CD4-positive, alpha-beta memory T cell (primary cell): ENCODE results near the gene RCBTB1. TPM values are rescaled to one million over a fixed set of nuclear protein-coding genes. Genes with fewer than 3 reads are reported as not detected.
"Not testable (repeated sequence)": the region's sequence is repeated elsewhere in the genome, so short reads cannot be mapped to it uniquely, and the experiment has no call there.

Experiments
- CTCF ChIA-PET: fragments of 350-600 bp; sonication (Branson Sonifier 250); formaldehyde crosslinking; loops from one replicate; lab custom pipeline; 2021; ENCODE audit warnings: inconsistent platforms; ENCODE audit not compliant: partially characterized antibody; lab: Charles Lee
- POLR2A ChIA-PET: fragments of 350-600 bp; sonication (Branson Sonifier 250); formaldehyde crosslinking; loops from one replicate; lab custom pipeline; 2021; ENCODE audit not compliant: partially characterized antibody; lab: Charles Lee
- DNase-seq, 5 donors: peaks; one replicate each; pipeline versions ENCODE4 v3.0.0 to v3.0.0-alpha.2; 2020 to 2022; ENCODE audit warnings: mixed read lengths in 1 of 5
- H3K27ac ChIP-seq: one replicate; pipeline ENCODE4 v1.7.0; 2013; ENCODE audit warnings: low read depth, low read length
- H3K27me3 ChIP-seq: 2 replicates; pipeline ENCODE4 v1.7.0; 2013; ENCODE audit warnings: mild to moderate bottlenecking, low read length, moderate library complexity; ENCODE audit not compliant: insufficient read depth
- H3K36me3 ChIP-seq: 2 replicates; pipeline ENCODE4 v1.7.0; 2013; ENCODE audit warnings: mild to moderate bottlenecking, low read length, moderate library complexity; ENCODE audit not compliant: insufficient read depth
- H3K4me1 ChIP-seq: 2 replicates; pipeline ENCODE4 v1.7.0; 2013; ENCODE audit warnings: mild to moderate bottlenecking, low read length, moderate library complexity; ENCODE audit not compliant: insufficient read depth
- H3K4me3 ChIP-seq, 2 donors: one replicate each; pipeline ENCODE4 v1.7.0; 2013; ENCODE audit warnings: low read length in 2 of 2, mild to moderate bottlenecking in 1 of 2
- H3K9me3 ChIP-seq, 2 donors: one replicate each; pipeline ENCODE4 v1.7.0; 2013; ENCODE audit warnings: low read length in 2 of 2, control low read depth in 1 of 2; ENCODE audit not compliant: control insufficient read depth in 1 of 2
- H3K27ac Mint-ChIP-seq, 7 donors: one replicate each; pipeline ENCODE4 v1.8.0; 2020 to 2021; ENCODE audit warnings: mixed read lengths in 7 of 7, mild to moderate bottlenecking in 6 of 7, inconsistent platforms in 3 of 7, moderate library complexity in 3 of 7
- H3K27me3 Mint-ChIP-seq, 2 donors: one replicate each; pipeline ENCODE4 v1.8.0; 2020 to 2021; ENCODE audit warnings: mixed read lengths in 2 of 2
- H3K36me3 Mint-ChIP-seq, 2 donors: one replicate each; pipeline ENCODE4 v1.8.0; 2020 to 2021; ENCODE audit warnings: mixed read lengths in 2 of 2, inconsistent platforms in 1 of 2, mild to moderate bottlenecking in 1 of 2
- H3K4me1 Mint-ChIP-seq, 4 donors: one replicate each; pipeline ENCODE4 v1.8.0; 2020 to 2021; ENCODE audit warnings: mixed read lengths in 4 of 4, mild to moderate bottlenecking in 1 of 4
- H3K4me3 Mint-ChIP-seq, 8 donors: one replicate each; pipeline ENCODE4 v1.8.0; 2020 to 2021; ENCODE audit warnings: mixed read lengths in 8 of 8, mild to moderate bottlenecking in 7 of 8, moderate library complexity in 6 of 8, inconsistent platforms in 3 of 8
- H3K9me3 Mint-ChIP-seq, 8 donors: one replicate each; pipeline ENCODE4 v1.8.0; 2020 to 2021; ENCODE audit warnings: mixed read lengths in 8 of 8, mild to moderate bottlenecking in 5 of 8, inconsistent platforms in 3 of 8, moderate library complexity in 1 of 8
- intact Hi-C: fragments of 100-400 bp; cut with micrococcal nuclease; formaldehyde crosslinking; loops from one replicate; pipeline ENCODE4 v1.15.1; 2023
- polyA plus RNA-seq, 2 donors: library from polyadenylated mRNA; unstranded; fragments of 300-500 nt; fragmentation: Illumina TruSeq; gene quantifications; one replicate each; pipeline ENCODE4 v1.2.3, GENCODE V29; 2021
- total RNA-seq, 2 experiments: library from RNA; stranded (reverse); gene quantifications; one replicate each; pipeline ENCODE4 v1.2.3, GENCODE V29; 2021

Gene RCBTB1
- total and polyA plus RNA-seq, 4 experiments from 2014 or later, result 11.2 to 21.3 (median 17.4) TPM

GRCh38 chr13:49590714-49591113 is 5.4 kb upstream of the RCBTB1 start:
- POLR2A ChIA-PET, H3K36me3 Mint-ChIP-seq, H3K27me3 Mint-ChIP-seq, H3K27me3 ChIP-seq, H3K36me3 ChIP-seq, DNase-seq, H3K9me3 Mint-ChIP-seq, H3K4me1 ChIP-seq, intact Hi-C loops, H3K4me3 ChIP-seq, H3K27ac ChIP-seq, H3K4me3 Mint-ChIP-seq, H3K27ac Mint-ChIP-seq, H3K9me3 ChIP-seq: not testable (repeated sequence)
- H3K4me1 Mint-ChIP-seq, result peaks cover 0 to 13% (median 10%) of the 10 kb centered on the region in 4 donors
- CTCF ChIA-PET, result interaction anchor here (0.6 to 1.6 kb wide), 3 partner anchors 11 to 54 kb away, joined by 3 to 5 read pairs (median 3); no protein-coding TSS in a partner anchor

- H3K4me3 Mint-ChIP-seq, result peak overlapping the region in 1 of 8 donors; percentile 89
- H3K4me1 Mint-ChIP-seq, result peaks cover 6 to 39% (median 30%) of the 10 kb centered on the region in 4 donors
- ChIA-PET POLR2A (interaction anchor here (0.9 kb wide), 1 partner anchor 92 kb away, joined by 3 read pairs; no protein-coding TSS in a partner anchor), CTCF (no interaction called here)
- peak overlapping the region in 2 of 7 donors; percentile 0 to 75 for H3K27ac Mint-ChIP-seq
- H3K9me3 ChIP-seq, result no peaks in the 10 kb centered on the region
- H3K9me3 Mint-ChIP-seq, result no peaks in the 10 kb centered on the region
- intact Hi-C loops, result loop anchor here (5.0 kb wide), 3 partner anchors 50 to 340 kb away; partner anchors contain the start of gene CDADC1
- no peak overlapping the region for H3K27ac ChIP-seq
- H3K36me3 Mint-ChIP-seq, result peaks cover 0 to 4% of the 10 kb centered on the region in 2 donors
- H3K36me3 ChIP-seq, result no peaks in the 10 kb centered on the region
- peaks cover 21% of the 10 kb centered on the region for H3K4me1 ChIP-seq
- H3K27me3 ChIP-seq, result no peaks in the 10 kb centered on the region
- no peak for DNase-seq
- H3K4me3 ChIP-seq, result no peak overlapping the region
- no peaks in the 10 kb centered on the region for H3K27me3 Mint-ChIP-seq
Measured at GRCh38 chr13:49587311-49587847, 2.0 kb upstream of the RCBTB1 start.

GRCh38 chr13:49586717-49587116 is 1.4 kb upstream of the RCBTB1 start:
- intact Hi-C loops, result loop anchor here (5.0 kb wide), 3 partner anchors 49 to 339 kb away; partner anchors contain the start of gene CDADC1
- peak overlapping the region; percentile 87 to 91 (median 89) for H3K4me3 Mint-ChIP-seq

GRCh38 chr13:49584771-49585182 is 581 bp downstream of the RCBTB1 start:
- H3K36me3 Mint-ChIP-seq, result peaks cover 10 to 26% of the 10 kb centered on the region in 2 donors
- ChIA-PET POLR2A (interaction anchor here (0.7 to 2.7 kb wide), 13 partner anchors 15 to 931 kb away, joined by 3 to 37 read pairs (median 5); partner anchors contain the start of genes CAB39L, CDADC1, CYSLTR2 and KPNA3), CTCF (interaction anchor here (1.0 to 3.2 kb wide), 2 partner anchors 22 to 25 kb away, joined by 3 to 14 read pairs; no protein-coding TSS in a partner anchor)
- peak in 3 of 5 donors; percentile 7 to 14 (median 10) for DNase-seq
- peaks cover 21% of the 10 kb centered on the region for H3K4me1 ChIP-seq
- peaks cover 12% of the 10 kb centered on the region for H3K36me3 ChIP-seq
- H3K9me3 Mint-ChIP-seq, result no peaks in the 10 kb centered on the region
- H3K27me3 ChIP-seq, result no peaks in the 10 kb centered on the region
- peak overlapping the region; percentile 80 to 96 (median 88) for H3K27ac Mint-ChIP-seq
- no peaks in the 10 kb centered on the region for H3K27me3 Mint-ChIP-seq
- intact Hi-C loops, result loop anchor here (1.0 to 5.0 kb wide), 6 partner anchors 47 to 337 kb away; partner anchors contain the start of genes CAB39L, CDADC1, PHF11 and SETDB2
- H3K9me3 ChIP-seq, result no peaks in the 10 kb centered on the region
- H3K4me3 Mint-ChIP-seq, result peak overlapping the region; percentile 88 to 99 (median 96)
- peak overlapping the region; percentile 64 to 76 for H3K4me3 ChIP-seq
- H3K27ac ChIP-seq, result peak overlapping the region; percentile 82
- H3K4me1 Mint-ChIP-seq, result peaks cover 15 to 55% (median 42%) of the 10 kb centered on the region in 4 donors

More at GRCh38 chr13:49586717-49587116, 1.4 kb upstream of the RCBTB1 start:
- H3K9me3 Mint-ChIP-seq, result no peaks in the 10 kb centered on the region
- Histone ChIP-seq H3K9me3 (no peaks in the 10 kb centered on the region), H3K27ac (no peak overlapping the region), H3K4me3 (no peak overlapping the region), H3K27me3 (no peaks in the 10 kb centered on the region), H3K36me3 (no peaks in the 10 kb centered on the region), H3K4me1 (peaks cover 21% of the 10 kb centered on the region)
- H3K4me1 Mint-ChIP-seq, result peaks cover 8 to 42% (median 33%) of the 10 kb centered on the region in 4 donors
- ChIA-PET CTCF (interaction anchor here (3.2 kb wide), 1 partner anchor 21 kb away, joined by 14 read pairs; no protein-coding TSS in a partner anchor), POLR2A (interaction anchor here (2.3 to 2.7 kb wide), 3 partner anchors 47 to 142 kb away, joined by 11 to 37 read pairs (median 16); partner anchors contain the start of genes CAB39L, PHF11 and SETDB2)
- peak overlapping the region; percentile 43 to 91 (median 79) for H3K27ac Mint-ChIP-seq
- no peaks in the 10 kb centered on the region for H3K27me3 Mint-ChIP-seq
- DNase-seq, result no peak
- H3K36me3 Mint-ChIP-seq, result peaks cover under 1 to 7% of the 10 kb centered on the region in 2 donors

GRCh38 chr13:49580980-49581680 is 4.2 kb downstream of the RCBTB1 start:
- POLR2A ChIA-PET, result no interaction called here
- intact Hi-C loops, result no loop called here

GRCh38 chr13:49579501-49579900 is 5.9 kb downstream of the RCBTB1 start:
- Mint-ChIP-seq H3K27ac (no peak overlapping the region), H3K27me3 (no peaks in the 10 kb centered on the region), H3K4me3 (no peak overlapping the region), H3K4me1 (peaks cover 27 to 64% (median 42%) of the 10 kb centered on the region in 4 donors), H3K36me3 (peaks cover 12 to 39% of the 10 kb centered on the region in 2 donors), H3K9me3 (no peaks in the 10 kb centered on the region)
- no peaks in the 10 kb centered on the region for H3K27me3 ChIP-seq
- no peak overlapping the region for H3K27ac ChIP-seq
- no peak overlapping the region for H3K4me3 ChIP-seq
- H3K9me3 ChIP-seq, result no peaks in the 10 kb centered on the region
- POLR2A ChIA-PET, result no interaction called here
- intact Hi-C loops, result no loop called here
- DNase-seq, result no peak
- CTCF ChIA-PET, result no interaction called here
- H3K36me3 ChIP-seq, result peaks cover 13% of the 10 kb centered on the region
- peaks cover 16% of the 10 kb centered on the region for H3K4me1 ChIP-seq

More at GRCh38 chr13:49580980-49581680, 4.2 kb downstream of the RCBTB1 start:
- Histone ChIP-seq H3K27ac (no peak overlapping the region), H3K4me1 (peaks cover 22% of the 10 kb centered on the region), H3K36me3 (peaks cover 13% of the 10 kb centered on the region), H3K9me3 (no peaks in the 10 kb centered on the region), H3K4me3 (no peak overlapping the region), H3K27me3 (no peaks in the 10 kb centered on the region)
- peak overlapping the region in 5 of 7 donors; percentile 10 to 54 (median 19) for H3K27ac Mint-ChIP-seq
- H3K4me1 Mint-ChIP-seq, result peaks cover 19 to 61% (median 42%) of the 10 kb centered on the region in 4 donors
- CTCF ChIA-PET, result no interaction called here
- H3K4me3 Mint-ChIP-seq, result peak overlapping the region in 2 of 8 donors; percentile 18 to 44
- no peaks in the 10 kb centered on the region for H3K9me3 Mint-ChIP-seq
- peaks cover 12 to 38% of the 10 kb centered on the region in 2 donors for H3K36me3 Mint-ChIP-seq
- no peaks in the 10 kb centered on the region for H3K27me3 Mint-ChIP-seq
- no peak for DNase-seq
